Mesenchymal stem cell (in vitro differentiated cells and primary cell): ENCODE results near the gene THTPA.

Experiments
- DNase-seq: peaks from one replicate; pipeline ENCODE4 v3.0.0-alpha.2; 2013
- H2AFZ ChIP-seq: one replicate; pipeline ENCODE4 v1.6.1; 2013; ENCODE audit warnings: low read depth, mild to moderate bottlenecking, control low read depth, inconsistent platforms, low read length, moderate library complexity
- H2AK5ac ChIP-seq: 2 replicates; pipeline ENCODE4 v1.6.1; 2013; ENCODE audit warnings: low read length, moderate library complexity, mild to moderate bottlenecking, inconsistent platforms; ENCODE audit not compliant: severe bottlenecking
- H2BK120ac ChIP-seq: one replicate; pipeline ENCODE4 v1.6.1; 2013; ENCODE audit warnings: low read depth, mild to moderate bottlenecking, inconsistent platforms, low read length, moderate library complexity
- H2BK12ac ChIP-seq, 2 experiments: one replicate each; pipeline ENCODE4 v1.6.1; 2013; ENCODE audit warnings: inconsistent platforms in 2 of 2, low read length in 2 of 2, mild to moderate bottlenecking in 2 of 2, moderate library complexity in 2 of 2, control low read depth in 1 of 2
- H2BK15ac ChIP-seq: one replicate; pipeline ENCODE4 v1.6.1; 2013; ENCODE audit warnings: mild to moderate bottlenecking, low read depth, inconsistent platforms; ENCODE audit not compliant: poor library complexity, severe bottlenecking
- H2BK5ac ChIP-seq: 2 replicates; pipeline ENCODE4 v1.6.1; 2013; ENCODE audit warnings: low read depth, mild to moderate bottlenecking, low read length, control low read depth, inconsistent platforms; ENCODE audit not compliant: poor library complexity, severe bottlenecking
- H3K14ac ChIP-seq, 2 experiments: one replicate each; pipeline ENCODE4 v1.6.1; 2013; ENCODE audit warnings: inconsistent platforms in 2 of 2, low read length in 2 of 2, control low read depth in 1 of 2, mild to moderate bottlenecking in 1 of 2, moderate library complexity in 1 of 2
- H3K18ac ChIP-seq, 2 experiments: one replicate each; pipeline ENCODE4 v1.6.1; 2013; ENCODE audit warnings: inconsistent platforms in 2 of 2, low read length in 2 of 2, control low read depth in 1 of 2, low read depth in 1 of 2, mild to moderate bottlenecking in 1 of 2
- H3K23ac ChIP-seq, 2 experiments: one replicate each; pipeline ENCODE4 v1.6.1; 2013; ENCODE audit warnings: inconsistent platforms in 2 of 2, low read length in 2 of 2, mild to moderate bottlenecking in 2 of 2, moderate library complexity in 2 of 2, control low read depth in 1 of 2
- H3K27ac ChIP-seq: 2 replicates; pipeline ENCODE4 v1.5.1; 2013; ENCODE audit warnings: mild to moderate bottlenecking, moderate library complexity, low read length, control low read depth, inconsistent platforms; ENCODE audit not compliant: poor library complexity, severe bottlenecking
- H3K27me3 ChIP-seq, 2 experiments: 2 replicates each; pipeline versions ENCODE4 v1.6.1 to v1.7.0; 2013; ENCODE audit warnings: low read length in 2 of 2, mild to moderate bottlenecking in 2 of 2, moderate library complexity in 2 of 2, control low read depth in 1 of 2, inconsistent platforms in 1 of 2; ENCODE audit not compliant: control insufficient read depth in 1 of 2, insufficient read depth in 1 of 2
- H3K36me3 ChIP-seq, 2 experiments: 2 replicates each; pipeline versions ENCODE4 v1.6.1 to v1.7.0; 2013; ENCODE audit warnings: low read length in 2 of 2, control low read depth in 1 of 2, inconsistent platforms in 1 of 2, low read depth in 1 of 2, mild to moderate bottlenecking in 1 of 2; ENCODE audit not compliant: insufficient read depth in 2 of 2, control insufficient read depth in 1 of 2
- H3K4ac ChIP-seq, 2 experiments: one replicate each; pipeline ENCODE4 v1.6.1; 2013; ENCODE audit warnings: inconsistent platforms in 2 of 2, low read length in 2 of 2, mild to moderate bottlenecking in 2 of 2, moderate library complexity in 2 of 2, control low read depth in 1 of 2, low read depth in 1 of 2
- H3K4me1 ChIP-seq: 2 replicates; pipeline ENCODE4 v1.6.1; 2013; ENCODE audit warnings: low read depth, low read length, control low read depth; ENCODE audit not compliant: control insufficient read depth, insufficient read depth
- H3K4me2 ChIP-seq: 2 replicates; pipeline ENCODE4 v1.6.1; 2013; ENCODE audit warnings: low read length, mild to moderate bottlenecking, inconsistent platforms; ENCODE audit not compliant: poor library complexity, severe bottlenecking
- H3K4me3 ChIP-seq, 2 experiments: 2 replicates each; pipeline versions ENCODE4 v1.5.1 to v1.7.0; 2013; ENCODE audit warnings: low read length in 2 of 2, mild to moderate bottlenecking in 2 of 2, control low read depth in 1 of 2, low read depth in 1 of 2; ENCODE audit not compliant: insufficient read depth in 1 of 2
- H3K79me1 ChIP-seq: replicated peaks from 2 replicates; pipeline ENCODE4 v1.6.1; 2013; ENCODE audit warnings: mild to moderate bottlenecking, control low read depth, low read length, inconsistent platforms; ENCODE audit not compliant: poor library complexity, severe bottlenecking
- H3K9ac ChIP-seq: 2 replicates; pipeline ENCODE4 v1.7.0; 2013; ENCODE audit warnings: mild to moderate bottlenecking, low read length, moderate library complexity
- H3K9me3 ChIP-seq: 2 replicates; pipeline ENCODE4 v1.7.0; 2013; ENCODE audit warnings: mild to moderate bottlenecking, low read length; ENCODE audit not compliant: control insufficient read depth
- H4K8ac ChIP-seq: one replicate; pipeline ENCODE4 v1.6.1; 2013; ENCODE audit warnings: inconsistent platforms, mild to moderate bottlenecking, low read length, moderate library complexity
- H4K91ac ChIP-seq: one replicate; pipeline ENCODE4 v1.6.1; 2013; ENCODE audit warnings: mild to moderate bottlenecking, low read length, inconsistent platforms
- WGBS: methylation state at CpG from one replicate; pipeline ENCODE4 v1.1.7; 2013; ENCODE audit warnings: mixed read lengths; 5-methylcytosine and 5-hydroxymethylcytosine counted together

The THTPA gene

GRCh38 chr14:23561873-23562821 lies 6.1 kb downstream of the THTPA start:
- Histone ChIP-seq H2BK15ac (no peak overlapping the region), H3K23ac (no peak overlapping the region), H3K18ac (no peak overlapping the region), H3K4ac (no peak overlapping the region), H3K79me1 (peaks cover 57% of the 10 kb centered on the region), H3K9me3 (no peaks in the 10 kb centered on the region), H3K36me3 (peaks cover 48 to 77% of the 10 kb centered on the region in 2 experiments), H3K4me1 (peaks cover 12% of the 10 kb centered on the region), H2AFZ (no peak overlapping the region), H2BK120ac (no peak overlapping the region), H4K91ac (no peak overlapping the region), H3K14ac (no peak overlapping the region), H4K8ac (no peak overlapping the region), H3K4me2 (no peak overlapping the region), H3K27ac (no peak overlapping the region), H3K4me3 (no peak overlapping the region), H3K27me3 (no peaks in the 10 kb centered on the region), H2BK5ac (no peak overlapping the region), H2BK12ac (no peak overlapping the region), H3K9ac (no peak overlapping the region), H2AK5ac (no peak overlapping the region)
- DNase-seq, result no peak
- 90% methylated on average over 12 of the region's 15 CpGs for WGBS

DNA sequence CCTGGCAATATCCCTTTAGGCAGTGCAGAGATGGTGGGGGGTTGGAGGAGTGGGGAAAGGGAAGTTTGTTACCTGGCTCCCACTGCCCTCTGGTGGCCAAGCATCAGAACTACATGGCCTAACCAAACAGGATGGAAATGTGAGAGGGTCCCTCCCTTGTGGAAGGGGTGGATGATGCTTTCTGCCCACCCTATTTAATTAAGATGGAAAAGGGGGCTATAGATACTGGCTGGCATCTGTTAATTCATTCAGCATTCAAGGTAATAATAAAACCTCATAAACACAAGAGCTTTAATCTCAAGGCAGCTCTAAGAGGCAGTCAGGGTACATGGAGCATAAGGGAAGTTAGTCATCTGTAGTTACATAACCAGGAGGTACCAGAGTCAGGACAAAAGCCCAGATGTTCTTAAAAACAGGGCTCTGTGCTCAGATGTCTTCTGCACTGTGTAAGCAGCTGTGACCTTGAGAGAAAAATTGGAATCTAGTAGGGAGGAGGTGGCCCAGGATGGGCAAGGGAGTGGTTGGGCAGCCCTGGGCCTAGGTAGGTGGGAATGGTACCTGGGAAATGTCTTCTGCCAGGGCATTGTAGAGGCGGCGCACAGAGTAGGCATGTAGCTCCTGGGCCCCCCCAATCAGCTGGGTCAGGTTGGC lies 6.9 kb downstream of the THTPA start:
- Histone ChIP-seq H3K27me3 (no peaks in the 10 kb centered on the region), H2BK120ac (no peak overlapping the region), H2BK12ac (no peak overlapping the region), H3K4me3 (no peak overlapping the region), H3K9ac (peak overlapping the region; percentile 42), H4K8ac (no peak overlapping the region), H2BK5ac (no peak overlapping the region), H3K79me1 (peaks cover 57% of the 10 kb centered on the region), H2AK5ac (no peak overlapping the region), H3K18ac (no peak overlapping the region), H3K14ac (no peak overlapping the region), H3K36me3 (peaks cover 43 to 75% of the 10 kb centered on the region in 2 experiments), H3K4me1 (peaks cover 14% of the 10 kb centered on the region), H3K4me2 (no peak overlapping the region), H3K23ac (no peak overlapping the region), H2AFZ (no peak overlapping the region), H2BK15ac (no peak overlapping the region), H3K9me3 (no peaks in the 10 kb centered on the region), H3K4ac (no peak overlapping the region), H3K27ac (no peak overlapping the region), H4K91ac (no peak overlapping the region)
- DNase-seq, result peak; percentile 51
- WGBS, result 89% methylated on average over 2 of the region's 2 CpGs

DNA sequence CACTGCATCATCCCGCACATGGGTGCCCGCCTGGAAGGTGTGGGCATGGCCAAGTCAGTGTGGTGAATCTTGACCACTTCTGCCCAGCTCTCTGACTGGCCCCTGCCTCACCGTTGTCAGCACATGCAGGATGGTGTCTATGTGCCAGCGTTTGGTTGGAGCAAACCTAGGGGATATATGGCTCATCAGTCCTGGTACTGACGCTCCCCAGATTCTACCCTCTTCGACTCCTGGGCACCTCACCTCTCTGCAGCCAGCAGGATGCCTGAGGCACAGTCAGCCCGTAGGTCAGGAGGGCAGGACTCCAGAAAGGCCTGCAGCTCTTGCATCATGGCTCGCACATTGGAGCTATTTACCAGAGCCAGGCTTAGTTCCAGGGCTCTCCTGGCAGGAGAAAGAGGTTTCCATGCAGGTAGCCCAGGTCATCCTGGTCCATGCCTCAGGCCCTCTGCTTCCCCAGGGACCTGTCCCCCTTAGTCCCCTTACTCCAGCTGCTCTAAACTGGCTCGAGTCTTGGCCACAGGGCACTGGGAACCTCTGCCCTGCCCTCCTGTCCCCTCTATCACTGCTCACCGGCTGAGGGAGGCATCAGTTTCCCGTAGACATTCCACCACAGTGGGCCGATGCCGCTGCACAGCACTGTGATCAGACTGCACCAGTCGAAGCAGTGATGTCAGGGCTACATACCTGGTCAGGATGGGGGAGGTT lies 7.6 kb downstream of the THTPA start:
- Histone ChIP-seq H3K36me3 (peaks cover 38 to 69% of the 10 kb centered on the region in 2 experiments), H3K4ac (no peak overlapping the region), H2BK5ac (no peak overlapping the region), H3K18ac (no peak overlapping the region), H4K91ac (no peak overlapping the region), H3K9me3 (no peaks in the 10 kb centered on the region), H3K4me2 (no peak overlapping the region), H3K27ac (no peak overlapping the region), H2AFZ (no peak overlapping the region), H3K27me3 (no peaks in the 10 kb centered on the region), H3K79me1 (peaks cover 51% of the 10 kb centered on the region), H2BK15ac (no peak overlapping the region), H3K4me1 (peaks cover 14% of the 10 kb centered on the region), H2AK5ac (no peak overlapping the region), H3K14ac (no peak overlapping the region), H3K23ac (no peak overlapping the region), H2BK120ac (no peak overlapping the region), H3K4me3 (no peak overlapping the region), H4K8ac (no peak overlapping the region), H2BK12ac (no peak overlapping the region), H3K9ac (peak overlapping the region; percentile 42)
- 92% methylated on average over 14 of the region's 14 CpGs for WGBS
- no peak for DNase-seq
